NCI-H510A (cell line): ENCODE measurements around the gene DNAJC25.
"Not testable (repeated sequence)": the region's sequence is repeated elsewhere in the genome, so short reads cannot be mapped to it uniquely, and the experiment has no call there.

Experiments
- DNase-seq: peaks from one replicate; lab custom pipeline; 2025; lab: John Stamatoyannopoulos, UW

The DNAJC25 gene

DNA sequence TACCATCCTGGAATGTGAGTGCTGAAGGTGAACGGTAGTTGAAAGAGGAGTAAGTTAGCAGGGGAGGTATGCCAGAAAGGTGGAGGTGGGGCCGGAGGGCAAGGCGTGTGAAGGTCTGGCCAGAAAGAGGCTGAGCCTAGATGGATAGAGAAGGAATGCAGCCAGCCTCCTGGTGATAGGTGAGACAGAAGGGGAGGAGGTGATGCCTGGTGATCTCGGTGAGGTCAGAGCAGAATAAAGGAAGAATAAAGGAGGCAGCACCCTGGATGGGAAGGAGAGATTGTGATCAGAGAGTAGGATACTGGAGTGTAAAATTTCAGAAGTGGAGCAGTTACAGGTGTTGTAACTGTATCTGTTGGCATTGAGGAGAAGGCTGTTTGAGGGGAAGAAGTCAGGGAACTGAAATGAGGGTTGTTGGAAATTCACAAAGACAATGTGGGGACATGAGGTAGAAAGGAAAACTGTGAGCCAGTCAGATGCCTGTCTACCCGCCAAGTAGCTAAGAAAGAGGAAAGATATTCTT is 32.2 kb downstream of the DNAJC25 start:
- no peak for DNase-seq

DNA sequence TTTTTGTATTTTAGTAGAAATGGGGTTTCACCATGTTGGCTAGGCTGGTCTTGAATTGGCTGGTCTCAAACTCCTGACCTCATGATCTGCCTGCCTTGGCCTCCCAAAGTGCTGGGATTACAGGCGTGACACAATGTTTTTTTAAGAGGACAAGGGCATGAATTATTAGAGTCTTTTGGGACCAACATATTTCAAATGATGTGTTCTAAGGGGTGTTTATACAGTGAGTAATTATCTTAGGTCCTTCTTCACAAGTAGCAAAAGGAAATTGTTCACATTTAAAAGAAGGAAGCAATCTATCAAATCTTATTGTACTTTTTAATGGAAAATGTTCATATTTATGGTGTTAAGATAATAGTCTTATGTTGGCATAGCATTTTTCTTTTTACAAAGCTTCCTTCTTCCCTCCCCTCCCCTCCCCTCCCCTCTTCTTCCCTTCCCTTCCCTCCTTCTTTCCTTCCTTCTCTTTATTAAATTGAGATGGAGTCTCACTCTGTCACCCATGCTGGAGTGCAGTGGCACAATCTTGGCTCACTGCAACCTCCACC is 37.0 kb downstream of the DNAJC25 start:
- DNase-seq, result no peak

DNA sequence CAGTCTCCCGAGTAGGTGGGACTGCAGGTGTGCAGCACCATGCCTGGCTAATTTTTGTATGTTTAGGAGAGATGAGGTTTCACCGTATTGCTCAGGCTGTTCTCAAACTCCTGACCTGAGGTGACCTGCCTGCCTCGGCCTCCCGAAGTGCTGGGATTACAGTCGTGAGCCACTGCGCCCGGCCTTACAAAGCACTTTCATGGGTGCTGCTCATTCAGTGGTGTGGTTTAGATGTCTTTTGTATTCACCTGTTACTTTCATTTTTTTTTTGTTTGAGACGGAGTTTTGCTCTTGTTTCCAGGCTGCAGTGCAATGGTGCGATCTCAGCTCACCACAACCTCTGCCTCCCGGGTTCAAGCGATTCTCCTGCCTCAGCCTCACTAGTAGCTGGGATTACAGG is 37.5 kb downstream of the DNAJC25 start:
- not testable (repeated sequence) for DNase-seq

DNA sequence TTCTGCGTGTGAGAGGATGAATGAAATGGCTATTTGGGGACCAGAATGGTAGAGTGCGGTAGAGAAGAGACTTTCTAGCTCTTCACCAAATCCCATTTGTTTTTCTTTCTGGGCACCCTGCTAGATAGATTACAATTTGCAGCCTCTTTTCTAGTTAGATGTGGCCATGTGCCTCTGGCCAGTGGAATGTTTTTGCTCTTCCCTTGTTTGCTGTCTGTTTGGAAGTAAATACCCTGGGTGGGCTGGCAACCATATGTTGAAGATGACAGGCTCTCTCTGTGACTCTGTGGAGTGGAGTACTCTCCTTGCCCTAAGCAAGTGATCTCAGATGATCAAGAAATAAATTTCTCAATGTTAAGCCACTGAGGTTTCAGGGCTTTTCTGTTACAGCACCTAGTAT is 43.2 kb downstream of the DNAJC25 start:
- DNase-seq, result no peak

DNA sequence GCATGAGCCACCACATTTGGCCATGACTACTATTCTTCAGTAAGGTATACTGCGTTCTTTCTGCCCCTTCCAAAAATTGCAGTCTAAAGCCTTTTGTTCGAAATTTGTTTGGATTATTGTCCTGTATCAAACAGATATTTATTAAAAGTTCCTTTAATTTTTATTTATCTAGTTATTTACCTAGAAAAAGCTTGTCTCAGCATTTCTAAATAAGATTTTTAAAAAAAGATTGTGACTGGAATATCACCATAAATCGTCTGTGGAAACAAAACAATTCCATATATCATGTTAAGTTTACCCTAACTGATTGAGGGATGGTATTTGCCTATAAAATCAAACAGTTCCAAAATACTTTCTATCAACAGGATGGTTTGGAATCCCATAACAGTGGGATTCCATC is 45.0 kb downstream of the DNAJC25 start:
- no peak for DNase-seq

DNA sequence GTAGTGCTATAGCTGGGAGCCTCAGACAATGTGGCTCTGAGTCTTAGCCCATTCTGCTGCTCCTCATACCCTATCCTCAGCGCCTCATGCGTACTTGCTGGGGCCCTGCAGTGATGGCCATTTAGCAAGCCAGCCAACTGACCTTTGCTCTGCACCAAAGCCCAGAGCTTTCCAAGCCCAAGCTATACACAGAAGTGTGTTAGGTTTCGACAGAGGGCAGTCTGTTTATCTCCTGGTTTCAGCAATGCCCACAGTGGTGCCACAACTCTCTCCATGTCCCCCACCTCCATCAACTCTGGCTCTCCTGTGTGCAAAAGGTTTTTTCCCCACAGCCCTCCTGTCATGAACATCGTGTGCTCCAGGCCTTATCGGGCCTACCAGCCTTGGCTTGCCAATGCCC is 47.2 kb downstream of the DNAJC25 start:
- DNase-seq, result no peak

DNA sequence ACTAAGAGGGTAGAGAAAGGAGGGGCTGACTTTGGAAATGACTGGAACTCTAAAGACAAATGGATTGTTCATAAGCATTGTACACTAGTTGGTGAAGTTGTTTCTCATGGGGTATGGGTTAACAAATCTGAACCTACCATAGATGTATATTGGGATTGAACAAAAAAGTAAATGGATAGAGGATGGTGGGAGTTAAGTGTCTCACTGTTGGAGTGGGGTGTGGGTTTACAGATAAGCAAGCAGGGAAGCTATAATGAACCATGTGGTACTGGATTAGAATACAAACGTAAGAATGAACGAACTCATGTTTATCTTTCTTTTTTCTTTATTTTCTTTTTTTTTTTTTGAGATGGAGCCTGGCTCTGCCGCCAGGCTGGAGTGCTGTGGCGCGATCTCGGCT is 48.1 kb downstream of the DNAJC25 start:
- DNase-seq, result no peak

DNA sequence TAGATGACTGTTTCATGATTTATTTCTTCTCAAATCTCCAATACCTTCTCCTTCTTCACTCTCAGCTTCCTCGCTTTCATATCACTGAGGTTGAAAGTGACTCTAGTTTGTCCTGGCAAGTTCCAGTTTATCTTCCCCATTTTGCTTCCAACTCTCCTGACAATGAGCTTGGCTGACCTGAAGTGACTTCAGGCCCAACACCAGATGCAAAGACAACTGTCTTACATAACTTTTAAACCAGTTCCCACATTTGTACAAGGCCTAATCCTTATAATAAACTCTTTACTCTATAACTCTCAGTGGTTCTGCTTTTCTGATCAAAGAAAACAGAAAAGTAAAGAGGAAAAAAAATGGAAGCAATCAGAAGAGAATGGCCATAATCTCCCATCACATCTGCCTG is 52.3 kb downstream of the DNAJC25 start:
- DNase-seq, result no peak

DNA sequence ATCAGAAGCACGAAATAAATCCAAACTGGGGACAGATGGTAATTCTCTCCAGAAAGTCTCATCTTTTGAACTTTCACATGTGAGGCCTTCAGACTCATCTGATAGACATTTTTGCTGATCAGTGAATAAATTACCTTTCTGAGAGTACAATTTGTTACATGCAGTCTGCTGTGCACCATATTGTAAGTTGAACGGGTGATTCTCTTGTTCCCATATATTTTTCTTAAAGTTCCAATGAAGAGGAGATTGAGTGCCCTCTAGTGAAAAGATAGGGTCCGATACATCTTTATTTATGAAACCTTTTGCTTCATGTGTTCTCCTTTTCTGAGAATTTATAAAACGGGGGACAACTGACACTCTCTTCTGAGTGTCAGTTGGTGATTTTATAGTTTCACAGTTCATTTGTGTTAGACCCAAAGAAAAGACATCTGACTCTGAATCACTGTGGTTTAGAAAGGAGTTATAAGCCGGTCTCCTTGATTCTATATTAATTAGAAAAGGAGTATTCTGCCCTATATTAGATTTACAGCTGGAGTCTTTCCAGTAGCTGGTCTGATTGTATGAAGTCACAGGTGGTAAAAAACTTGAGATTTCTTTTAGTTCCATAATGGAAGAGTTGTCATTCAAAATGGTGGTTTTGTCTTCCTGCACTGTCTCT is 60.7 kb downstream of the DNAJC25 start:
- DNase-seq, result no peak

DNA sequence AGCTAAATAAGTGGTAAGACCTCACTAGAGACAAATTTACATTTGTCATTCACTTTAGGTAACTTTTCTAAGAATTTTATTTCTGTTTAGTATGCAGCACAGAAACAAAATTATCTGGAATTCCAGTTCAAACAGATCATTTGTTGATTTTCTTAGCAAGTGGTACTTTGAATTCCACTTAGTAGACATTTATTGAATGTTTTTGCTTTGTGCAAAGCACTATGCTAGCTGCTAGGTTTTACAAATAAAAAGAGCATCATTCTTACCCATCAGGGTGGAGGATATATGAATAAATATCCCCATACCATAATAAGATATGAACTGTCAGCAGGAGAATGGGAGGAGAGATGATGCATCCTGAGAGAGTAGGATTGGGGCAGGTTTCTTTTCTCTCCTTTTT is 65.7 kb downstream of the DNAJC25 start:
- no peak for DNase-seq

DNA sequence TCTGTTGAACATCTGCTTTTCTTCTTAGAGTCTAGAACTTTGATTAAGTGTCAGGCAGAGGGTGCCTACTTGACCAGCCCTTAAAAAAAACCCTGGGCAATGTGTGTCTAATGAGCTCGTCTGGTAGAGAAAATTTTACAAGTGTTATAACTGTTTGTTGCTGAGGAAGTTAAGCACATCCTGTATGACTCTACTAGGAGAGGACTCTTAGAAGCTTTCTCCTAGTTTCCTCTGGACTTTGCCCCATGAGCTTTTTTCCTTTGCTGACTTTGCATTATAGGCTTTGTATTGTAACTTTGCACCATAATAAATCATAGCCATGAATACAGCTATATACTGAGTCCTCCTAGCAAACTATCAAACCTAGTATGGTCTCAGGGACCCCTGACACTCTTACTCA is 69.6 kb downstream of the DNAJC25 start:
- DNase-seq, result no peak
